KOPT-K1 (cell line): Measurements from ENCODE around the gene KCTD1.

Experiments
- H3K27ac ChIP-seq: fragments of 200-600 bp; sonication (generic); 2 replicates; pipeline ENCODE4 v1.5.1; 2016; ENCODE audit warnings: antibody characterized with exemption, mild to moderate bottlenecking, low read depth, low read length; ENCODE audit not compliant: poor library complexity, severe bottlenecking
- H3K36me3 ChIP-seq: fragments of 200-600 bp; sonication (generic); 2 replicates; pipeline ENCODE4 v1.5.1; 2017; ENCODE audit warnings: antibody characterized with exemption, mild to moderate bottlenecking, low read length, moderate library complexity; ENCODE audit not compliant: insufficient read depth
- H3K9me3 ChIP-seq: fragments of 200-600 bp; sonication (generic); 2 replicates; pipeline ENCODE4 v1.5.1; 2017; ENCODE audit warnings: antibody characterized with exemption, low read length, mild to moderate bottlenecking; ENCODE audit not compliant: insufficient read depth, poor library complexity, severe bottlenecking

Gene KCTD1

DNA sequence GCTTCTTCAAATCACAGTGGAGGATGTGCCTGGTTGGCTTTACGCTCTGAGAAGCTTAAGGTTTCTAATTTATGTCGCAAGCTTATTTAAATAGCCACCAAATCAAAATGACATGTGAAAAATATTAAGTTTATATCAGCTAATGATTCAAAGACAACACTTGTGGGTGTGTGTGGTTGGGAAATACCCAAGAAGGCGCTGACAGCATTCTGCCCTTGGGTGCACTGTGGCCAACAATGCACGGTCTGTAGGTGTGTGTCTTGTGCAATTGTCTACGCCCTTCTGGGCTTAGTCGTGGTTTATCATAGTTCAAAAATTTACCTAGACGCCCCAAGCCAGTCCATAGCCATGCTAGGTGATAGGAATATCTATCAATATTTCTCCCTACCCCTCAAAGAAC lies 60.9 kb downstream of the KCTD1 start:
- Histone ChIP-seq H3K36me3 (no peaks in the 10 kb centered on the region), H3K9me3 (no peaks in the 10 kb centered on the region), H3K27ac (no peak overlapping the region)

DNA sequence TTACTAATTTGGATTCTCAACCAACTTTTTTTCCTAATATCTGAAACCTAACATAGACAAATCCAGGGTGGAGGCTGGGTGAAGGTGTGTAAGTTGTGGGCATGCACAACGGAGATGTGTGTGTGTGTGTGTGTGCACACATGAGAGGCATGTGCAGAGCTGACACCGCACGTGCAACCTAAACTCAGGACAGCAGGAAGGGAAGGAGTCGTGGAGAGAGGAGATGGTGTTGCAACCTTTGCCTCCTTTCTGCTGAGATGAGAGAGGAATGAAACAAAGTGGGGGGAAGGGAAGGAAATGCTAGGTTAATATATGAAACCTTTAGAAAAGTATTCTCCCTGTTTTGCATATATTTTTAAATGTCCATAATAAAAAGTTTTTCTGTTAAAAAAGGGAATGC lies 64.7 kb downstream of the KCTD1 start:
- Histone ChIP-seq H3K9me3 (no peaks in the 10 kb centered on the region), H3K27ac (no peak overlapping the region), H3K36me3 (no peaks in the 10 kb centered on the region)

DNA sequence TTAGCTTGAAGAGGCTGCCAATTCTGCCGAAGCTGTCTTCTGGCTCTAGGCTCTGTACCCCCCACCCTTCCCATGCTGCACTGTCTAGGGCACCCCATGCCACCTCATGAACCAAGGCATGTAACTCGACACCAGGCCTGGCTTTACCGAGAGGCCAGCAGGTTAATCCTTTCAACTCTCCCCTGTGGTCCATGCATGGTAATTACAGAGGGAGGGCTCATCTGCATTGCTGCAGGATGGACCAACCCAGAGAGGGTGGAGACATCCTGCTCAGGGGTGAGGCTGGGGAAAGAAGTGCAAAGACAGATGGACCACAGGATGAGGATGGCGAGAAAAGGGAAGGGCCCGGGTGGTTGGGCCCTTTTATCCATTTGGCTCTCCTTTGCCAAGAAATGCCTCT lies 65.8 kb downstream of the KCTD1 start:
- Histone ChIP-seq H3K9me3 (no peaks in the 10 kb centered on the region), H3K36me3 (no peaks in the 10 kb centered on the region), H3K27ac (no peak overlapping the region)

DNA sequence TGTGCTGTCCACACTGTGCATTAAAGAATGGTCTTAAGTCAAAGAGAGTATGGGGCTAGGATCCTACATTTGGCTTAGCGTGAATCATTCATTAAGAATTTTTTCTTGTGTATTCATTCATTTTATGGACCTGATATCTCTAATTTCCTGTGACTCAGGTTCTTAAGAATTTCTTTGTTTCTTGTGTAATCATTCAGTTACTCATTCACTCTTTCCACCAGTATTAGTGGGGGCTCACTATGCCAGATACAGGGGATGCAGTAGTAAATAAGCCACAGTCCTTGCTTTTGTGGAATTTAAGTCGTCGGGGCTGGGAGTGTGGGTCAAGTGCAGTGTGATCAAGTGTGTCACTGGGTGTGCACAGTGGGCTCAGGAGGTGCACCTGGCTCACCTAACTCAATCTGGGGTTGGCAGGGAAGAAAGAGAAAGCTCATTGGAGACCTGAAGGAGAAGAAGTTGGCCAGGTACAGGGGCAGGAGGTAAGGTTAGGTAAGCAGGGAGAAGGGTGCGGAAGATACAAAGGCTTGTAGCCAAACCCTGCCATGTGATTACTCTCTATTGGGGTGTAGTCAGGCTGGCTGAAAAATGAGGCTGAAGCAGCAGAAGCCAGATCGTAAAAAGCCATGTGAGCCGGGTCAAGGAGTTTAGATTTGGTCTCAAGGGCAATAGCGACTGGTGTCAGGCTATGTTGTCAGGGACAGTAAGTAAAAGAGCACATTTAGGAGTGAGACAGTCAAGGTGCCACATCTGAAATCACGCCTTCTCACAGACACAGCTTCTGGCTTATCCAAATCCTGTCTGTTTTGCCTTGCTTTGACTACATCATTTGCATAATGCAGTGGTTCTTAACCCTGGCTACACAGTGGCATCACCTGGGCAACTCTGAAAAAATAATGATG lies 67.2 kb downstream of the KCTD1 start:
- Histone ChIP-seq H3K9me3 (no peaks in the 10 kb centered on the region), H3K27ac (no peak overlapping the region), H3K36me3 (0 out of 2 replicates have a peak, but pooled peaks cover 2% of the 10 kb centered on the region)

DNA sequence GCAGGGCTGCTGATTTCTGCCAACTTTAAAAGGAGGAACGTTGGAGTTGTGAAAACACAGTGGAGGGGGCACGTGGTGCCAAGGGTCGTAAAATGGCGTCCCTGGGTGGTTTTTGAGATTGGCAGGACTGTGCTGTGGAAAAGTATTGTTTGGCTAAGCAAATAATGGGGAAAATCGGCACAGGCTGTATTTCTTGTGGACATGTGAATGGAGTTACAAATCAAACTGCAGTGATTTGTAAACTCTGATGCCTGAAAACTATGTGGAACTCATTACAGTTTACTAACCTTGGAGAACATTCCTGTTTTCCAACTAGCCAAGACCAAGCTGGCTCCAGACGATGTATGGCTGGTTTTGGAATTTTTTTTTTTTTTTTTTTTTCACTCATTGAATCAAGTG lies 68.7 kb downstream of the KCTD1 start:
- no peaks in the 10 kb centered on the region for H3K9me3 ChIP-seq
- no peak overlapping the region for H3K27ac ChIP-seq
- 0 out of 2 replicates have a peak, but pooled peaks cover 8% of the 10 kb centered on the region for H3K36me3 ChIP-seq

DNA sequence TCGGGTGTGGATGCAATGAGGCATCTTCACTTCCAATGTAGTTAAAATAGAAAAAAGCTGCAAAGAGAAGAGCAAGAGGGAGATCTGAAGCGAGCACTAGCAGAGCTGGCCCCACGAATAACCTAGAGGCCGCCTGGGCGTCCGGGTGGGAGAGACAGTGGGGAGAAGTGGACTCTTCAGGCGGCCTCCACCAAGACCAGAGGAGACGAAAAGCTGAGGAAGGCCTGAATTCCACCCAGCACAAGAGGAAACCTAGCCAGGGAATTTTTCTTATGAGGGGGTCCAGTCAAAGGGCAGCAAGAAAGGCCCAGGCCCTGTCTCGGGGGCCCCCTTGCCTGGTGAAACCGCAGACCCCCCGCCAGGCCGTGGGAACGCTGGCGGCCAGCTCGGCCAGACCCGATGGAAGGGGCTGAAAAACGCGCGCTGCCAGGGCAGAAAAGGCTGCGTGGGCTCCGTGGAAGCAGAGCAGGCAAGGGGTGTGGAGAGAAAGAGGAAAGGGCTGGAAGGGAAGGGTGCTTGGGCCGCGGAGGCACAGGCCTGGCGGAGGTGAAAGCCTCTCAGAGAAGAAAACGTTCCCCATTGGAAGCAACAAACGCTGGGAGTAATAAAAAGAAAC lies 69.2 kb downstream of the KCTD1 start:
- Histone ChIP-seq H3K36me3 (0 out of 2 replicates have a peak, but pooled peaks cover 8% of the 10 kb centered on the region), H3K9me3 (no peaks in the 10 kb centered on the region), H3K27ac (no peak overlapping the region)

DNA sequence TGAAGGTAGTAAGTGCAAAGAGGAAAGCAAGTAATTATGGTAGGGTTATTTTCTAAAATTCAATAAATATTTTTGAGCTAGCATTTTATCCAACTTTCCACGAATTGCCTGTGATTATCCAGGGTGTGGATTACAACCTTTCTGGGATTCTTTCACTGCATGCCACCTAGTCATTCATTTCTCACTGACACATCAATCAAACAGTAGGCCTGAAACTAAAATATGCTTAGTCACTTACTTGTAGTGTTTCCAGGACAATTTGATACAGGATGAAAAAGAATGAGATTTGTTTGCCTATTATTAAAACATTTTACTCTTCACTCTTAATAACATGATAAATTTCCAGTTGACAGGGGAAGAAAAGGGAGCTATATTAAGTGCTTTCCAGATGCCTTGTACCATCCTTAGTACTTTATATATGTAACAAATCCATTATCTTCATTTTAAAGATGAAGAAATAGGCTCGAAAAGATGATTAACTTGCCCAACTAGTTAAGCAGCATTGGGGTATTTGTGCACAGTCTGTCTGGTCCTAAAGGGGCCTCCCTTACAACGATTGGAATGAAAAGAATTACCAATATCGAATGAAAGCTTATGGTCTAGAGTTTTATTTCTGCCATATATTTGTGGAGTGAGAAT lies 70.4 kb downstream of the KCTD1 start:
- Histone ChIP-seq H3K36me3 (0 out of 2 replicates have a peak, but pooled peaks cover 8% of the 10 kb centered on the region), H3K9me3 (no peaks in the 10 kb centered on the region), H3K27ac (no peak overlapping the region)

DNA sequence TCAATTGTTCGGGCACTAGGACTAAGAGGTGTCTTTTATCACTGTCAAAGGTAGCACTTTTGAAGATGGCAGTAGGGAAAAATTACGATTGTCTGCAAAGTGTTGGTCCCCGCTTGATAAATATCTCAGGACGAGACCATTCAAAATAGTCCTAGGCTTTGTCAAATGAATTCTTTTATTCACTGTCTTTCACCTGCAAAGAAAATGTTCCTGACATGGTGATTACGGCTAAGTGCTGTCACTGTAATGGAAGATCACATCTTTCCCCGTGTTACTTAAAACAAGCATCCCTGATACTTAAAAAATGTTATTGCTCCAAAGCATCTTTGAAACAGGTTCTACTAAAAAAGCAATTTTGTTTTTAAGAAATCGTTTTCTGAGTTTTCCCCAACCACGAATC lies 71.7 kb downstream of the KCTD1 start:
- Histone ChIP-seq H3K9me3 (no peaks in the 10 kb centered on the region), H3K27ac (no peak overlapping the region), H3K36me3 (0 out of 2 replicates have a peak, but pooled peaks cover 8% of the 10 kb centered on the region)

DNA sequence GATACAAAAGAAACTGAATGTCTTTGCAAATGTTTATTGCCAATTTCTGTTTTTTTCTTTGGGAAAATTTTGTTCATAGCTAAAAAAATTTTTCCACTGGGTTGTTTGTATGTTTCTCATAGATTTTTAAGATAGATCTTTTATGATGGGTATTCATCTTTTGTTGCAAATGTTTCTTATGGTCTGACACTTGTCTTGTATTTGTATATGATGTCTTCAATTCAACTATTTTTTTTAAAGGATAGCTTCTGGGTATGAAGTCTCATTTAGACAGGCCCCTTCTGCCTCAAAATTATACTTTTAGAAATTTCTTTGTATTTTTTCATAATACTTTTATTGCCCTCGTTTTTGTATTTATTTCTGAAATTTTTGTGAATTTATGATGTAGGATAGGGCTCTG lies 73.8 kb downstream of the KCTD1 start:
- Histone ChIP-seq H3K9me3 (no peaks in the 10 kb centered on the region), H3K36me3 (0 out of 2 replicates have a peak, but pooled peaks cover 8% of the 10 kb centered on the region), H3K27ac (no peak overlapping the region)

DNA sequence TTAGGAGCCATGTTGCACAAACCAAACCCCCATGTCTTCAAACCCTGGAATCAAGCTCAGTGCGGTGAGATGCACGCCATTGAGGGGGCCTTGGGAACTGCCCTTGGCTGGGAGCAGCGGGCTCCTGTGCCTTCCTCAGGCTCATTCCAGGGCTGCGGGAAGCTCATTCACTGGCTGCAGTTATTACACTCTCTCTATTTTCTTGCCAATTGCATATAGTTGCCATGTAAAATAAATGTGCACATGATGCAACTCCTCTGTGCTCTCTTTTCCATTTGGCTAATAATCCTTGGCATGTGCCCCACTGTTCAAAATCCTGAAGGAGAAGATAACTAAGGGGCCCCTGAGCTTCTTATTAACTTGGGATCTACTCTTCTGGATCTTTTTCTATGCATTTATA lies 74.7 kb downstream of the KCTD1 start:
- 0 out of 2 replicates have a peak, but pooled peaks cover 8% of the 10 kb centered on the region for H3K36me3 ChIP-seq
- H3K9me3 ChIP-seq: no peaks in the 10 kb centered on the region
- no peak overlapping the region for H3K27ac ChIP-seq

DNA sequence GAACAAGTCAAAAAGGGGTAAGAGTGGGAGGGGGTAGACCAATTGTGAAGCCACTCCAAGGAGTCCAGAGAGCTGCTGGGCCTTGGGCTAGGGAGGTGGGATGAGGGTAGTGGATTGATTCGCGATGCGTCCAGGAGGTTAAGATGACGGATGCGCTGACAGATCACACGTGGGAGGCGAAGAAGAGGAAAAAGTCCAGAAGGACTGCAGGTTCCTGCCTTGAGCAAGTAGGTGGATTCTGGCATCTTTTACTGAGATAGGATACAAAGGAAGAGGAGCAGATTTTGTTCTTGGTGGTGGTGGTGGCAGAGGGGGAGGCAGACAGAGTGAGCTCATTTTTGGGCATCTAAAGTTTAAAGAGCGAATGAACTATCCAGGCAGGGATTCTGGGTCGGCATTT lies 76.5 kb downstream of the KCTD1 start:
- Histone ChIP-seq H3K36me3 (0 out of 2 replicates have a peak, but pooled peaks cover 8% of the 10 kb centered on the region), H3K9me3 (no peaks in the 10 kb centered on the region), H3K27ac (no peak overlapping the region)

DNA sequence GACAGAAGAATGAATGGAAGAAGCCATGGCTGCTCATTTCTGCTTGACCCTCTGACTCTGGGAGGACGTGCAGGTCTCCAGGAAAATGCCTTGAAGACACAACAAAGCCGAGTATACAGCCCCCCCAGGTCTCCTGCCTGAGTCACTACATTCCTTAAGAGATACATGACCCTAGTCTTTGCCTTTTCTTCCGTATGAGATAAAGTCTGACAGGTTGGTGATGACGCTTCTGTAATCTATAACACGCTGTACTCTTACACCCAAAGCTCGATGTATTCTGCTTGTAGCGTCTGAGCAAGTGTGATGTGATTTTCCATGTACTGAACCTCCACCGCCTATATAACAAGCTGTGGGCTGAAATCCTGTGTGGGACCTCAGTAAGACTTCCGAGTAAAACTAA lies 77.3 kb downstream of the KCTD1 start:
- 0 out of 2 replicates have a peak, but pooled peaks cover 5% of the 10 kb centered on the region for H3K36me3 ChIP-seq
- no peak overlapping the region for H3K27ac ChIP-seq
- H3K9me3 ChIP-seq: no peaks in the 10 kb centered on the region

DNA sequence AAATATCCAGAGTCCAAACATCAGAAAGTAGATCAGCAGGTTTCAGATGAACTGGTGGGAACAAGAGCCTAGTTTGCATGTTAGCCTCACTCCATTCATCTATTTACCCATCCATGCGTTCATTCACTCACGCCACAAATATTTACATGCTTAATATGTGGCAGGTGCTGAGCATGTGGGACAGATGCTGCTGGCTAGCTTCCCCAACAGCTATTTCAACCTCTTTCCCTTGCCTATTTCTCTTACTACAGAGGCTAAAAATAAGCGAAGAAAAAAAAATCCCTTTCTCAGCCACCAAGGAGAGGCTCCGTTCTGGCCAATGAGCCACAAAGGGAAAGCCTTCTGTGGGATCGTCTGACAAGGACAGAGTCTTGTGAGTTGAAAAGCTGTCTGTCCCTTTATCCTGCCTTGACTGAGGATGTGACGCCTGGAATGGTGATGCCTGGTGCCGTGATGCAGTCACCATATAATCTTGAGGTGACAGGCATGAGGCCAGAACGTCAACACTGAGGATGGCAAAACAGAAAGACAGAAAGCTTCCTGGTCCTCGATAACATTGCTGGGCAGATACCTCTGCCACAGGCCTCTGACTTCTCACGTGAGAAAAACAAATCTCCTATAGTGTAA lies 78.2 kb downstream of the KCTD1 start:
- no peaks in the 10 kb centered on the region for H3K9me3 ChIP-seq
- H3K36me3 ChIP-seq: 0 out of 2 replicates have a peak, but pooled peaks cover 3% of the 10 kb centered on the region
- no peak overlapping the region for H3K27ac ChIP-seq

DNA sequence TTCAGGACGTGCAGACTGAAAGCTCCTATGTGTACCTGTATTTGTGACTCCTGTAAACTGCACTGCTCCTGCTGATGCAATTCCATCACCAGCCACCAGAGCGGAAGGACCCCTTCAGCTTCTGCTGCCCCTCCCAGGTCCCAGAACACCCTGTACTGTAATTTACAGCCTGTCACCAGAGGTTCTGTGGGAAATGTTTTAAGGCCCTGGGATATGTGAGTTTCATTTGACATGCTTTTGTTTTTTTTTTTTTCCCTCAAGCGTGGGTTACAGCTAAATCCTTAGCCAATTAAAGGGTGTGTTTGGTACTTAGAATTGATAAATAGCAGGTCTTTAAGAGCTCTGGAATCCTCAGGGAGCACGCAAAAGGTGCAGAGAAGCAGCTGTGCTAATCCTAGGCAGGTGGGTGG lies 79.4 kb downstream of the KCTD1 start:
- H3K27ac ChIP-seq: no peak overlapping the region

DNA sequence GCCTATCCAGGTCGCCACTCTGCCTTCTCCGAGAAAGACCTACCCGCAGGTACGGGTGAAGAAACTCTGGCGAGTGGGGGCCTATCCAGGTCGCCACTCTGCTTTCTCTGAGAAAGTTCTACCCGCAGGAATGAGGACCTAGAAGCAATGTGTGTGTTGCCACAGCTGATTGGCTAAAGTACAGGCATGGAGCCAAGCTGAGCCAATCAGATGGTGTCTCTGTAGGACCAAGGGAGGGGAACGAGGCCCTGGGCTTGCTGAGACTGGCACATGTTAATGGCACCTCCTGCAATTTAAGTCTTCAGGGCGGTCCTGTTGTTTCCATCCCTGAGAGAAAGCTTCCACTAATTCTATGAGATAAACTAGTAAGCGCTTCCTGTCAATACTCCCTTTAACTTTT lies 82.3 kb downstream of the KCTD1 start:
- Histone ChIP-seq H3K9me3 (no peaks in the 10 kb centered on the region), H3K27ac (no peak overlapping the region), H3K36me3 (no peaks in the 10 kb centered on the region)

More for the DNA sequence above, 79.4 kb downstream of the KCTD1 start:
- H3K36me3 ChIP-seq: no peaks in the 10 kb centered on the region
- H3K9me3 ChIP-seq: no peaks in the 10 kb centered on the region
